Measurements from ENCODE around the gene BAZ2B.
"Not testable (repeated sequence)": the region's sequence is repeated elsewhere in the genome, so short reads cannot be mapped to it uniquely, and the experiment has no call there.

The BAZ2B gene

GRCh38 chr2:159409116-159409800 lies 207.1 kb downstream of the BAZ2B start:
- no peaks in the 10 kb centered on the region for H3K36me3 ChIP-seq (ENCODE audit: control insufficient read depth, insufficient read depth, low read length)

GRCh38 chr2:159402790-159403189 lies 213.6 kb downstream of the BAZ2B start:
- no peaks in the 10 kb centered on the region for H3K27me3 ChIP-seq (replicated peaks; ENCODE audit: control insufficient read depth, insufficient read depth, low read length)
- no peaks in the 10 kb centered on the region for H3K36me3 ChIP-seq (ENCODE audit: control insufficient read depth, insufficient read depth, low read length)
- no peak for DNase-seq (ENCODE audit: extremely low read depth, insufficient read length)
- no peak overlapping the region for H3K4me3 ChIP-seq (replicated peaks; ENCODE audit: low read depth, low read length)
- no peak for TF ChIP-seq CTCF (IDR thresholded peaks at IDR 0.05; ENCODE audit: insufficient read depth, low read length, poor library complexity, severe bottlenecking)

More at GRCh38 chr2:159409116-159409800, 207.1 kb downstream of the BAZ2B start:
- peak; percentile 26 for DNase-seq (ENCODE audit: extremely low read depth, insufficient read length)
- H3K4me3 ChIP-seq (replicated peaks; ENCODE audit: low read depth, low read length), result no peak overlapping the region
- no peaks in the 10 kb centered on the region for H3K27me3 ChIP-seq (replicated peaks; ENCODE audit: control insufficient read depth, insufficient read depth, low read length)
- TF ChIP-seq CTCF (IDR thresholded peaks at IDR 0.05; ENCODE audit: insufficient read depth, low read length, poor library complexity, severe bottlenecking), result no peak

GRCh38 chr2:159402160-159402559 lies 214.2 kb downstream of the BAZ2B start:
- H3K36me3 ChIP-seq (ENCODE audit: control insufficient read depth, insufficient read depth, low read length); DNase-seq (ENCODE audit: extremely low read depth, insufficient read length); H3K27me3 ChIP-seq (replicated peaks; ENCODE audit: control insufficient read depth, insufficient read depth, low read length); H3K4me3 ChIP-seq (replicated peaks; ENCODE audit: low read depth, low read length): not testable (repeated sequence)

GRCh38 chr2:159399716-159400415 lies 216.5 kb downstream of the BAZ2B start:
- TF ChIP-seq CTCF (IDR thresholded peaks at IDR 0.05; ENCODE audit: insufficient read depth, low read length, poor library complexity, severe bottlenecking), result no peak
- Histone ChIP-seq H3K27me3 (replicated peaks; ENCODE audit: control insufficient read depth, insufficient read depth, low read length) (no peaks in the 10 kb centered on the region), H3K36me3 (ENCODE audit: control insufficient read depth, insufficient read depth, low read length) (no peaks in the 10 kb centered on the region), H3K4me3 (replicated peaks; ENCODE audit: low read depth, low read length) (no peak overlapping the region)
- no peak for DNase-seq (ENCODE audit: extremely low read depth, insufficient read length)

- no peak for DNase-seq (ENCODE audit: extremely low read depth, insufficient read length)
- no peaks in the 10 kb centered on the region for H3K27me3 ChIP-seq (replicated peaks; ENCODE audit: control insufficient read depth, insufficient read depth, low read length)
- no peak for TF ChIP-seq CTCF (IDR thresholded peaks at IDR 0.05; ENCODE audit: insufficient read depth, low read length, poor library complexity, severe bottlenecking)
- H3K4me3 ChIP-seq (replicated peaks; ENCODE audit: low read depth, low read length), result no peak overlapping the region
- H3K36me3 ChIP-seq (ENCODE audit: control insufficient read depth, insufficient read depth, low read length), result no peaks in the 10 kb centered on the region
These were observed 219.5 kb downstream of the BAZ2B start for GRCh38 chr2:159396799-159397198.

- Histone ChIP-seq H3K27me3 (replicated peaks; ENCODE audit: control insufficient read depth, insufficient read depth, low read length) (no peaks in the 10 kb centered on the region), H3K4me3 (replicated peaks; ENCODE audit: low read depth, low read length) (no peak overlapping the region), H3K36me3 (ENCODE audit: control insufficient read depth, insufficient read depth, low read length) (no peaks in the 10 kb centered on the region)
- DNase-seq (ENCODE audit: extremely low read depth, insufficient read length), result no peak
- TF ChIP-seq CTCF (IDR thresholded peaks at IDR 0.05; ENCODE audit: insufficient read depth, low read length, poor library complexity, severe bottlenecking), result no peak
These were observed 233.8 kb downstream of the BAZ2B start for GRCh38 chr2:159382447-159383028.

Data from GM06990 (cell line).